HG03558 (cell line): ENCODE measurements around the gene FRS3.
"Not testable (repeated sequence)": the region's sequence is repeated elsewhere in the genome, so short reads cannot be mapped to it uniquely, and the experiment has no call there.

Source experiments
- ATAC-seq: cut with Tn5 transposase; IDR thresholded peaks from one replicate; pipeline ENCODE4 v1.9.1; 2021; ENCODE audit warnings: moderate number of reproducible peaks; ENCODE audit not compliant: unreplicated experiment; ENCODE audit errors: extremely low read depth

Gene FRS3, protein sequence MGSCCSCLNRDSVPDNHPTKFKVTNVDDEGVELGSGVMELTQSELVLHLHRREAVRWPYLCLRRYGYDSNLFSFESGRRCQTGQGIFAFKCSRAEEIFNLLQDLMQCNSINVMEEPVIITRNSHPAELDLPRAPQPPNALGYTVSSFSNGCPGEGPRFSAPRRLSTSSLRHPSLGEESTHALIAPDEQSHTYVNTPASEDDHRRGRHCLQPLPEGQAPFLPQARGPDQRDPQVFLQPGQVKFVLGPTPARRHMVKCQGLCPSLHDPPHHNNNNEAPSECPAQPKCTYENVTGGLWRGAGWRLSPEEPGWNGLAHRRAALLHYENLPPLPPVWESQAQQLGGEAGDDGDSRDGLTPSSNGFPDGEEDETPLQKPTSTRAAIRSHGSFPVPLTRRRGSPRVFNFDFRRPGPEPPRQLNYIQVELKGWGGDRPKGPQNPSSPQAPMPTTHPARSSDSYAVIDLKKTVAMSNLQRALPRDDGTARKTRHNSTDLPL

GRCh38 chr6:41779788-41780550, at the start of gene FRS3:
Gene FRS3, minus strand, starts transcription at chr6:41779900. Its CDS starts 2,913 bp downstream, at chr6:41776987.
- peak; percentile 91 for ATAC-seq

DNA sequence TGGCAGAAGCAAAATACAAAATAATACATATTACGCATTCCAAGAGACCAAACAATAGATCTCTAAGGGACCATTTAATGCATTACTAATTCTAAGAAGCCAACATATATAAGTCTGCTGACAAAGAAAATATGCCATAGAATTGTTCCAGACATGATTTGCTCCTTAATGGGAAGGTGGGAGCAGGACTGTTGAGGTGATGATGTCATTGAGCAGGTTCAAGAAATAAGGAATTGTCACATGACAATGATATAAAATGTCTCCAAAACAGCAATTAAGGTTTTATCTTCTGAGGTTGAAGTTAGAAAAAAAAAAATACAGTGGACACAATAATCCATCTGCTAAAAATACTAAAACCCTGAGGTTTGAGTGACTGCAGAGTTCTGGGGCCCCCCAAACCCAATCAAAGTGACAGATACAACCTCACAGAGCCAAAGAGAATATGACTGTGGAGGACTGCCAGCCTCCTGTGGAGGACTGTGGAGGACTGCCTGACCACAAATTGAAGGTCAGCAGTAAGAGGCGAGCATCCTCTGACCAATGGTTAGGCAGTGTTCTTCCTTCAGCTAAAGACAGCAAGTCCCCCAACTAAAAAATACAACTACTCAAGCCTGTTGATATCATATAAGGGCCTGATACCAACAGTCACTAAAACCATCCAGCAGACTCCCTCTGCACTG, 46.8 kb upstream of the FRS3 start:
- no peak for ATAC-seq

DNA sequence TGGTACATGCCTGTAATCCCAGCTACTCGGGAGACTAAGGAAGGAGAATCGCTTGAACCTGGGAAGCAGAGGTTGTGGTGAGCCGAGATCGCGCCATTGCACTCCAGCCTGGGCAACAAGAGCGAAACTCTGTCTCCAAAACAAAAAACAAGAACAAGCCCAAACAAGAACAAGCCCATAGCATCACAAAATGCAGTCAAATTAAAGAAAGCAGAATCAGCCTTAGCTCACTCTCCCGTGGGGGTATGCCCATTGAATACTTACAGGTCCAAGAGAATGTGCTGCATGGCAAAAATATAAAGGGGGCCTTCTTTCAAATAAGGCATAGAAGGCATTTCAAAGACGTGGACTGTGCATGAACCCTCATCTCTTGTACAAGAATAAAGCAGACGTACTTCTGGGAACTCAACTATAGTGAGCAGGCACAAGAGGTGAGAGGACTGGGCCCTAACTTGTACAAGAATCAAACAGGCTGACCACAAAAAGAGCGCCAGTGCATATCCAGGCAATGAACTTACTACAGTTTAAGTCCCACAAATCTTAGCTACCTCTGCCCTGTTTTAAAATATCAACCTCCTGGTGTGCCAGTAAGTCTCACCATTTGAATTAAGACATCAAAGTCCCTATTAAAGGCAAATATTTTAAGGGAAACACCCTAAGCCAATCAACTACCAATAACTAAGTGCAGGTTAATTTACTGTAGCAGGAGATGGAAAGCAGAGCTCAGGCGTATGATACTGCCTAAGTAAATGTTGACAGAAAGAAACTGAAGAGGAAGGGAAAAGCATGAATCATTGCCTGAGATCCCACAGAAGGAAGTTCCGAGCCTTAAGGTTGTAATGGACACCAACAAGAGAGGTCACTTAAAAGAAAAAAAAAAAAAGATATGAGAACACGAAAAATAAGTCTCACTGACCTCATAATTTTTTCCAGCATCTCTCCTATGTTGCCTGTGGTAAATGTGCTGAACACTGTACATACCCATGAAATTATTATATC, 45.2 kb upstream of the FRS3 start:
- no peak for ATAC-seq

GRCh38 chr6:41823178-41823577, 43.5 kb upstream of the FRS3 start:
- no peak for ATAC-seq

- ATAC-seq, result no peak
Measured at GRCh38 chr6:41822021-41822420, 42.3 kb upstream of the FRS3 start.

DNA sequence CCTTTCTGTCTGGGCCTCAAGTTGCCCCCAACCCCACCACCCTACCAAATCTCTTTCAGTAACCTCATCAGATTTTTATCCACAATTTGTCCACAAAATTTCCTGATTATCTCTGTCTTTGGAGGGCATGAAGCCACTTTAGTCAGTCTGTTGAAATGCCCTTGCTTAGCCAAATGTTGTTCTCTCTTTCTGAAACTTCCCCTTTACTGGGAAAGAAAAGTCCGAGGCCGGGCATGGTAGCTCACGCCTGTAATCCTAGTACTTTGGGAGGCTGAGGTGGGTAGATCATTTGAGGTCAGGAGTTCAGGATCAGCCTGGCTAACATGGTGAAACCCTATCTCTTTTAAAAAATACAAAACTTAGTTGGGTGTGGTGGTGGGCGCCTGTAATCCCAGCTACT, 41.6 kb upstream of the FRS3 start:
- ATAC-seq, result no peak

GRCh38 chr6:41818271-41819054, 38.8 kb upstream of the FRS3 start:
- ATAC-seq, result no peak

- ATAC-seq, result no peak
Measured at GRCh38 chr6:41815587-41815986, 35.9 kb upstream of the FRS3 start.

GRCh38 chr6:41814629-41815028, 34.9 kb upstream of the FRS3 start:
- no peak for ATAC-seq

GRCh38 chr6:41813956-41814355, 34.3 kb upstream of the FRS3 start:
- no peak for ATAC-seq

GRCh38 chr6:41813469-41813868, 33.8 kb upstream of the FRS3 start:
- no peak for ATAC-seq

GRCh38 chr6:41811946-41812345, 32.2 kb upstream of the FRS3 start:
- ATAC-seq, result not testable (repeated sequence)

DNA sequence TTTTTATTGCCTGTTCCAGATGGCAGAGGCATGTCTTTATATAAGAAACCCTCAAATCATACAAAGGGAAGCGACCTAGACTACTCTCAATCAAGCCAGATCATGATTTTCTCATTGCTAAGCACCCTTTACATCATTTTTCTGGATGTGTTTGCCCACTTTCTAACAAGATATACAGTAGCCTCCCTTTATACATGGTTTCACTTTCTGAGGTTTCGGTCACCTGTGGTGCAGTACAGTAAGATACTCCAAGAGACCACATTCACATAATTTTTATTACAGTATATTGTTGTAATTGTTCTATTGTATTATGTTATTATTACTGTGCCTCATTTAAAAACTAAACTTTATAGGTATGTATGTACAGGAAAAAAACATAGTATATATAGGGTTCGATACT, 31.4 kb upstream of the FRS3 start:
- no peak for ATAC-seq

DNA sequence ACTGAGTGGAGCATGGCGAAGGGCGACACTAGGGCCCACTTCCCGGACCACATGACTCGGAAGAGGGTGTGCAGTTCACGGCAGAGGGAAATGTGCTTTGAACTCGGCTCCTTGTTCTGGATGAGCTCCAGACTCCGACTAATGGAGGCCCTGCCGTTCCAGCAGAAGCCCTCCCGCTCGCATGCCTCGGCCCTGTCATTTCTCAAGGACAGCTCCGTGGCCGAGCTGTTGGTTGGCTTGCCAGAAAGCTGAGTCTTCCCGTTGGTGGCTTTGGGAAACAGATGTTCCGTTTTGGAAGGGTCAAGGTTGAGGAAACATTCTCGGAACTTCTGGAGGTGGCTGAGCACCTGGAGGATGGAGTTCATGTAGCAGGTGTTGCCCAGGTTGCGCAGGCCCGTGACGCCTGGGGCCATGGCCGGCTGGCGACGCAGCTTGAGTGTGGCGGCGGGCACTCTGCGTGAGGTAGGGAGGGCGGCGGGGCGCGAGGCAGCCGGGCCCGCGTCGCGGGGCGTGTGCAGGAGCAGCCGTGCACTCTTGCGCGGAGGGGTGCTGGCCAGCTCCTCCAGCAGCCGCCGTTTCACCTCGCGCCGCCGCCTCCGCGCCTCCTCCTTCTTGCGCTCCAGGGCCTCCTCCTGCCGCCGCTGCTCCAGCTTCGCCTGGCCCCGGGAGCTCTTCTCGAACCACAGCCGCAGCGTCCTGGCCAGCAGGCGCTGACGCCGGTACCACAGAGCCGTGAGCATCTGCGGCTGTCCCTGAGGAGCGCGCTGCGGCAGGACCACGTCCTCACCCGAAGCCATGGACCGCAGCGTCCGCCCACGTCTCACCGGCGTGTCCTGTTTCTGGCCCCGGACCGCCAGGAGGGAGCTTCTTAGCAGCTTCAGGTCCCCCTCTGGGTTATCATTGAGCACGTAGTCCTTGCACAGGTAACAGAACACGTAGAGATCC, 26.4 kb upstream of the FRS3 start:
- no peak for ATAC-seq

- no peak for ATAC-seq
Measured at GRCh38 chr6:41801380-41801779, 21.7 kb upstream of the FRS3 start.

- no peak for ATAC-seq
Measured at GRCh38 chr6:41799559-41799911, 19.8 kb upstream of the FRS3 start.

DNA sequence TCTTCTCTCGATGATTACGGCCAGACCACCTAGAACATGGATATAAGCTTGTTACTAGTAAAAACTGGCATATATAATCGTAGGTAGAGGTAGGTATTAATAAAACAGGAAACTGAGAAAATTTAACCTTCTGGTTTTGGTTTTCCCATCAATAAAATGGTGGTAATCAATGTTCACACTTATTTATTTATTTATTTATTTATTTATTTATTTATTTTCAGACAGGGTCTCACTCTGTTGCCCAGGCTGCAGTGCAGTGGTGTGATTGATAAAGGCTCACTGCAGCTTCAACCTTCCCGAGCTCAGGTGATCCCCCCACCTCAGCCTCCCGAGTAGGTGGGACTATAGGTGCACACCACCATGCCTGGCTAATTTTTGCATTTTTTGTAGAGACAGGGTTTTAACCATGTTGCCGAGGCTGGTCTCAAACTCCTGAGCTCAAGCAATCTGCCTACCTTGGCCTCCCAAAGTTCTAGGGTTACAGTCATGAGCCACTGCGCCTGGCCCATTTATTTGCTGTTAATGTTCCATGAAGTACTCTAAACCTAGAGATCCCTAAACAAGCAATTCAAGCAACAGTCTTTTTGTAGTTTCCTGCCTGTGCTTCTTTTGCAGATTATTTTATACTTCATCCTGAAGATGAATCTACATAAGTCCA, 19.3 kb upstream of the FRS3 start:
- no peak for ATAC-seq
